Endothelial cell (in vitro differentiated cells): ENCODE measurements around the gene NCOA6. TPM values are rescaled to one million over a fixed set of nuclear protein-coding genes. Genes with fewer than 3 reads are reported as not detected.
"Not testable (repeated sequence)": the region's sequence is repeated elsewhere in the genome, so short reads cannot be mapped to it uniquely, and the experiment has no call there.

Experiments used
- DNase-seq: peaks from one replicate; pipeline ENCODE4 v3.0.0; 2021; ENCODE audit warnings: low spot score
- H3K27ac Mint-ChIP-seq: one replicate; pipeline ENCODE4 v1.8.0; 2021; ENCODE audit warnings: mixed read lengths, inconsistent platforms; ENCODE audit not compliant: unreplicated experiment
- H3K27me3 Mint-ChIP-seq: one replicate; pipeline ENCODE4 v1.8.0; 2021; ENCODE audit warnings: mild to moderate bottlenecking, moderate library complexity, mixed read lengths, inconsistent platforms; ENCODE audit not compliant: unreplicated experiment
- H3K36me3 Mint-ChIP-seq: one replicate; pipeline ENCODE4 v1.8.0; 2021; ENCODE audit warnings: mild to moderate bottlenecking, low read depth, mixed read lengths, inconsistent platforms; ENCODE audit not compliant: unreplicated experiment
- H3K4me1 Mint-ChIP-seq: one replicate; pipeline ENCODE4 v1.8.0; 2021; ENCODE audit warnings: mild to moderate bottlenecking, mixed read lengths, inconsistent platforms; ENCODE audit not compliant: unreplicated experiment
- H3K4me3 Mint-ChIP-seq: one replicate; pipeline ENCODE4 v1.8.0; 2021; ENCODE audit warnings: mild to moderate bottlenecking, mixed read lengths, inconsistent platforms; ENCODE audit not compliant: unreplicated experiment
- H3K9me3 Mint-ChIP-seq: one replicate; pipeline ENCODE4 v1.8.0; 2021; ENCODE audit warnings: mixed read lengths, inconsistent platforms; ENCODE audit not compliant: unreplicated experiment
- CTCF ChIP-seq: fragments of 200-600 bp; sonication (generic); IDR thresholded peaks from one replicate; pipeline ENCODE4 v1.5.0; 2021; ENCODE audit warnings: antibody characterized with exemption; ENCODE audit not compliant: unreplicated experiment
- total RNA-seq: library from RNA; stranded (reverse); fragmentation: NEBNext Ultra II Directional; extraction: Animal tissue kit (Norgen Biotek cat#: 25700); gene quantifications from one replicate; pipeline ENCODE4 v1.2.1, GENCODE V29; 2021; ENCODE audit not compliant: unreplicated experiment

The NCOA6 gene
- total RNA-seq, 1 donor from 2014 or later = 22.0 TPM

- peaks cover 12% of the 10 kb centered on the region for H3K36me3 Mint-ChIP-seq
- no peak for DNase-seq
- H3K27ac Mint-ChIP-seq = no peak overlapping the region
- H3K4me1 Mint-ChIP-seq = peaks cover 3% of the 10 kb centered on the region
- H3K27me3 Mint-ChIP-seq = peaks cover 3% of the 10 kb centered on the region
- H3K4me3 Mint-ChIP-seq = no peak overlapping the region
- no peaks in the 10 kb centered on the region for H3K9me3 Mint-ChIP-seq
- no peak for TF ChIP-seq CTCF
Measured at GRCh38 chr20:34717230-34718095, 108.0 kb downstream of the NCOA6 start.

GRCh38 chr20:34716921-34717229, 108.6 kb downstream of the NCOA6 start:
- H3K27me3 Mint-ChIP-seq = peaks cover 3% of the 10 kb centered on the region
- no peak overlapping the region for H3K27ac Mint-ChIP-seq
- H3K4me3 Mint-ChIP-seq = no peak overlapping the region
- no peaks in the 10 kb centered on the region for H3K9me3 Mint-ChIP-seq
- peaks cover 3% of the 10 kb centered on the region for H3K4me1 Mint-ChIP-seq
- DNase-seq = no peak
- peaks cover 17% of the 10 kb centered on the region for H3K36me3 Mint-ChIP-seq
- no peak for TF ChIP-seq CTCF

GRCh38 chr20:34715384-34715783, 110.1 kb downstream of the NCOA6 start:
- Mint-ChIP-seq H3K27me3 (peaks cover 6% of the 10 kb centered on the region), H3K36me3 (peaks cover 23% of the 10 kb centered on the region), H3K4me1 (peaks cover 6% of the 10 kb centered on the region), H3K27ac (no peak overlapping the region), H3K4me3 (no peak overlapping the region), H3K9me3 (no peaks in the 10 kb centered on the region)
- no peak for DNase-seq
- TF ChIP-seq CTCF = no peak

GRCh38 chr20:34713944-34714515, 111.4 kb downstream of the NCOA6 start:
- H3K9me3 Mint-ChIP-seq, H3K4me1 Mint-ChIP-seq, H3K27me3 Mint-ChIP-seq, H3K27ac Mint-ChIP-seq, H3K4me3 Mint-ChIP-seq, DNase-seq: not testable (repeated sequence)
- peaks cover 26% of the 10 kb centered on the region for H3K36me3 Mint-ChIP-seq

GRCh38 chr20:34713194-34713943, 112.1 kb downstream of the NCOA6 start:
- TF ChIP-seq CTCF = no peak
- Mint-ChIP-seq H3K27ac (no peak overlapping the region), H3K4me1 (peaks cover 10% of the 10 kb centered on the region), H3K9me3 (no peaks in the 10 kb centered on the region), H3K27me3 (peaks cover 8% of the 10 kb centered on the region), H3K36me3 (peaks cover 28% of the 10 kb centered on the region), H3K4me3 (no peak overlapping the region)
- DNase-seq = no peak
